Neuronal stem cell (in vitro differentiated cells): ENCODE data around the gene MSH3.
"Not testable (repeated sequence)": the region's sequence is repeated elsewhere in the genome, so short reads cannot be mapped to it uniquely, and the experiment has no call there.

Source experiments
- DNase-seq: peaks from one replicate; pipeline ENCODE4 v3.0.0-alpha.2; 2013; ENCODE audit warnings: low spot score
- H2AFZ ChIP-seq: one replicate; pipeline ENCODE4 v1.6.1; 2013; ENCODE audit warnings: mild to moderate bottlenecking, low read length, inconsistent platforms
- H2AK5ac ChIP-seq: 2 replicates; pipeline ENCODE4 v1.6.1; 2013; ENCODE audit warnings: low read depth, mild to moderate bottlenecking, inconsistent platforms, low read length, moderate library complexity, mixed read lengths
- H2BK120ac ChIP-seq: 2 replicates; pipeline ENCODE4 v1.6.1; 2013; ENCODE audit warnings: low read depth, mild to moderate bottlenecking, inconsistent platforms, low read length, moderate library complexity, mixed read lengths
- H2BK12ac ChIP-seq: one replicate; pipeline ENCODE4 v1.6.1; 2013; ENCODE audit warnings: low read length, inconsistent platforms
- H2BK15ac ChIP-seq: 2 replicates; pipeline ENCODE4 v1.6.1; 2013; ENCODE audit warnings: mild to moderate bottlenecking, low read length, inconsistent platforms, mixed read lengths
- H2BK5ac ChIP-seq: one replicate; pipeline ENCODE4 v1.6.1; 2013; ENCODE audit warnings: inconsistent platforms, mild to moderate bottlenecking, low read length, moderate library complexity
- H3K14ac ChIP-seq: one replicate; pipeline ENCODE4 v1.6.1; 2013; ENCODE audit warnings: low read length, inconsistent platforms
- H3K18ac ChIP-seq: 2 replicates; pipeline ENCODE4 v1.6.1; 2013; ENCODE audit warnings: low read length, inconsistent platforms
- H3K23ac ChIP-seq: 2 replicates; pipeline ENCODE4 v1.6.1; 2013; ENCODE audit warnings: low read depth, mild to moderate bottlenecking, mixed read lengths, low read length, inconsistent platforms; ENCODE audit not compliant: poor library complexity
- H3K27ac ChIP-seq: replicated peaks from 3 replicates; pipeline ENCODE4 v1.5.1; 2013; ENCODE audit warnings: low read length, inconsistent platforms
- H3K27me3 ChIP-seq, 3 experiments: 2 replicates each; pipeline ENCODE4 v1.6.1; 2013; ENCODE audit warnings: low read length in 3 of 3, mild to moderate bottlenecking in 2 of 3, inconsistent platforms in 1 of 3, low read depth in 1 of 3, mixed read lengths in 1 of 3, moderate library complexity in 1 of 3; ENCODE audit not compliant: control insufficient read depth in 3 of 3, insufficient read depth in 3 of 3
- H3K36me3 ChIP-seq, 2 donors: replicated peaks in 1 of 2; 2 replicates each; pipeline ENCODE4 v1.6.1; 2013; ENCODE audit warnings: low read length in 2 of 2; ENCODE audit not compliant: control insufficient read depth in 2 of 2, insufficient read depth in 2 of 2
- H3K4ac ChIP-seq: 2 replicates; pipeline ENCODE4 v1.6.1; 2013; ENCODE audit warnings: inconsistent platforms, mild to moderate bottlenecking, low read length, moderate library complexity
- H3K4me1 ChIP-seq, 2 donors: 1 replicate in 1 of 2; 2 replicates in 1 of 2; pipeline ENCODE4 v1.6.1; 2013; ENCODE audit warnings: low read length in 2 of 2, low read depth in 1 of 2; ENCODE audit not compliant: control insufficient read depth in 2 of 2, insufficient read depth in 1 of 2
- H3K4me2 ChIP-seq: one replicate; pipeline ENCODE4 v1.6.1; 2013; ENCODE audit warnings: mild to moderate bottlenecking, low read length, inconsistent platforms; ENCODE audit not compliant: insufficient read depth, poor library complexity, severe bottlenecking
- H3K4me3 ChIP-seq, 2 donors: 2 replicates each; pipeline ENCODE4 v1.5.1; 2013; ENCODE audit warnings: low read length in 2 of 2, mild to moderate bottlenecking in 2 of 2, inconsistent platforms in 1 of 2, moderate library complexity in 1 of 2
- H3K79me1 ChIP-seq: one replicate; pipeline ENCODE4 v1.6.1; 2013; ENCODE audit warnings: low read depth, mild to moderate bottlenecking, inconsistent platforms, low read length, moderate library complexity
- H3K9ac ChIP-seq: one replicate; pipeline ENCODE4 v1.6.1; 2013; ENCODE audit warnings: mild to moderate bottlenecking, low read depth, low read length, inconsistent platforms; ENCODE audit not compliant: poor library complexity
- H3K9me3 ChIP-seq, 2 donors: replicated peaks in 1 of 2; 2 replicates each; pipeline versions ENCODE3 to v1.6.1; 2013; ENCODE audit warnings: low read length in 2 of 2, mild to moderate bottlenecking in 2 of 2, inconsistent platforms in 1 of 2, low read depth in 1 of 2, mixed read lengths in 1 of 2, moderate library complexity in 1 of 2; ENCODE audit not compliant: control insufficient read depth in 2 of 2, insufficient read depth in 1 of 2
- H4K8ac ChIP-seq: one replicate; pipeline ENCODE4 v1.6.1; 2013; ENCODE audit warnings: low read depth, mild to moderate bottlenecking, inconsistent platforms, low read length, moderate library complexity
- H4K91ac ChIP-seq: one replicate; pipeline ENCODE4 v1.6.1; 2013; ENCODE audit warnings: low read length, low read depth, mild to moderate bottlenecking, inconsistent platforms; ENCODE audit not compliant: poor library complexity
- WGBS, 2 donors: extraction: QIAGEN DNeasy Blood & Tissue Kit; methylation state at CpG; one replicate each; pipeline ENCODE4 v1.1.7; 2013; ENCODE audit warnings: missing lambda C conversion rate in 2 of 2, mixed read lengths in 1 of 2; ENCODE audit not compliant: insufficient read length in 2 of 2, insufficient replicate concordance in 1 of 2; ENCODE audit errors: extremely low coverage in 2 of 2; 5-methylcytosine and 5-hydroxymethylcytosine counted together

MSH3 gene

GRCh38 chr5:80841026-80841797 is 186.8 kb downstream of the MSH3 start:
- H2AK5ac ChIP-seq, H2BK15ac ChIP-seq, H2BK12ac ChIP-seq, H3K36me3 ChIP-seq, H2AFZ ChIP-seq, H4K91ac ChIP-seq, H3K4me1 ChIP-seq, H3K4me3 ChIP-seq, H3K23ac ChIP-seq, H3K27ac ChIP-seq, DNase-seq, H3K9ac ChIP-seq, H3K79me1 ChIP-seq, H2BK120ac ChIP-seq, H3K9me3 ChIP-seq, H3K14ac ChIP-seq, H3K4ac ChIP-seq, H3K18ac ChIP-seq, H3K4me2 ChIP-seq, H2BK5ac ChIP-seq, H3K27me3 ChIP-seq, H4K8ac ChIP-seq: not testable (repeated sequence)
- WGBS, 2 donors: no CpG with 5 or more reads among the region's 6 CpGs

- not testable (repeated sequence) for DNase-seq, H3K14ac ChIP-seq, H3K4ac ChIP-seq, H4K8ac ChIP-seq, H3K9me3 ChIP-seq, H3K27ac ChIP-seq, H4K91ac ChIP-seq, H3K18ac ChIP-seq, H2AK5ac ChIP-seq, H2BK15ac ChIP-seq, H2AFZ ChIP-seq, H3K4me2 ChIP-seq, H3K27me3 ChIP-seq, H2BK5ac ChIP-seq, H3K23ac ChIP-seq, H2BK120ac ChIP-seq, H3K9ac ChIP-seq, H3K4me3 ChIP-seq, H3K79me1 ChIP-seq, H3K36me3 ChIP-seq, H3K4me1 ChIP-seq, H2BK12ac ChIP-seq
- no CpG with 5 or more reads among the region's 8 CpGs for WGBS, 2 donors
Measured at GRCh38 chr5:80846422-80846821, 192.0 kb downstream of the MSH3 start.

- not testable (repeated sequence) for H2AFZ ChIP-seq, H3K18ac ChIP-seq, H2BK120ac ChIP-seq, H4K91ac ChIP-seq, H2AK5ac ChIP-seq, H3K79me1 ChIP-seq, H3K4me3 ChIP-seq, H3K9ac ChIP-seq, H2BK12ac ChIP-seq, H2BK5ac ChIP-seq, H2BK15ac ChIP-seq, H3K4ac ChIP-seq, H3K14ac ChIP-seq, H3K4me2 ChIP-seq, H3K4me1 ChIP-seq, H3K27ac ChIP-seq, DNase-seq, H3K23ac ChIP-seq, H4K8ac ChIP-seq, H3K9me3 ChIP-seq, H3K27me3 ChIP-seq
- WGBS, 2 donors: no CpG with 5 or more reads among the region's 1 CpG
- H3K36me3 ChIP-seq: peaks cover 4 to 11% of the 10 kb centered on the region in 2 donors
Measured at GRCh38 chr5:80850168-80850567, 195.7 kb downstream of the MSH3 start.

GRCh38 chr5:80852331-80853245 is 198.1 kb downstream of the MSH3 start:
- Histone ChIP-seq H3K18ac (no peak overlapping the region), H2AK5ac (no peak overlapping the region), H3K9me3 (peaks cover 0 to 5% of the 10 kb centered on the region in 2 donors), H3K4me3 (no peak overlapping the region), H3K79me1 (no peaks in the 10 kb centered on the region), H4K91ac (no peak overlapping the region), H2BK15ac (no peak overlapping the region), H2BK5ac (no peak overlapping the region), H3K27me3 (no peaks in the 10 kb centered on the region), H3K4me2 (no peak overlapping the region), H3K36me3 (peaks cover 7 to 15% of the 10 kb centered on the region in 2 donors), H3K4me1 (no peaks in the 10 kb centered on the region), H4K8ac (no peak overlapping the region), H3K4ac (no peak overlapping the region), H2BK12ac (no peak overlapping the region), H3K27ac (no peak overlapping the region), H2BK120ac (no peak overlapping the region), H3K14ac (no peak overlapping the region), H3K9ac (no peak overlapping the region), H2AFZ (no peak overlapping the region), H3K23ac (no peak overlapping the region)
- WGBS, 2 donors: no CpG with 5 or more reads among the region's 3 CpGs
- DNase-seq: no peak
